Measurements from ENCODE around the gene TERT. TPM values are rescaled to one million over a fixed set of nuclear protein-coding genes. Genes with fewer than 3 reads are reported as not detected.

TERT gene
- total RNA-seq, 5 donors from 2014 or later (not counting 1 experiment from before 2014, with no cell fraction given) = 0.09 to 0.70 (median 0.28) TPM

DNA sequence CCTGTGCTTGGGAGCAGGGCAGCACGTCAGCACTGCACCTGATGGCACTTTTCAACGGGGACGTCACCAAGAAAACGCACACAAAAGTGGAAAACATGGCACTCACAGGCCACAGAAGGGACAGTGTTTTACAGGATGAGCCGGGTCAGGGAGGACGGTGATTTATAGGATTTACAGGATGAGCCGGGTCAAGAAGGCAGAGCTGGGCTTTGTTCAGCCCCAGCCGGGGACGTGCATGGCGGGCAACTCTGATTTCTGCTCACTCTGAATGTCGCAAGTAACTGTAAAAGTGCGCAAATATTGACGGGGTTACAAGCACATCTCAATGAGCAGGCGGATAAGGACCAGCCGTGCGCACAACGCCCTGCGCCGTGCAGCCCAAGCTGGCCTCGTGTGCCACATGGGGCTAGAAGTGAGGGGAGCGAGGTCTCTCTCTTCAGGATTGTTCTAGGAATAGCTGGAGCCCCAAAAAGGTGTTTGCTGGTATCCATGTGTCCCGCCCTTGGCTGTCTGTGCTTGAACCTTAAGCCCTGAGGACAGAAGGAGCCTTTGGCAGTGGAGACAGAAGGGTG, 53.3 kb downstream of the TERT start:
- Mint-ChIP-seq H3K4me3 (no peak overlapping the region), H3K36me3 (no peaks in the 10 kb centered on the region), H3K4me1 (no peaks in the 10 kb centered on the region), H3K27me3 (peaks cover 0 to 5% of the 10 kb centered on the region in 2 donors), H3K9me3 (peaks cover 0 to under 1% (median 0%) of the 10 kb centered on the region in 3 donors), H3K27ac (no peak overlapping the region)
- Histone ChIP-seq H3K36me3 (ENCODE audit: control insufficient read depth in 2 of 2, extremely low read depth in 1 of 2, insufficient read depth in 1 of 2, low read length in 1 of 2) (no peaks in the 10 kb centered on the region), H3K4me3 (ENCODE audit: control insufficient read depth in 1 of 2, extremely low read depth in 1 of 2, low read length in 1 of 2) (no peak overlapping the region), H3K27me3 (replicated peaks in 1 of 2; ENCODE audit: control insufficient read depth in 2 of 2, extremely low read depth in 1 of 2, insufficient read depth in 2 of 2, low read length in 1 of 2) (peaks cover 0 to 35% of the 10 kb centered on the region in 2 experiments), H3K9me3 (no peaks in the 10 kb centered on the region), H3K4me1 (ENCODE audit: control insufficient read depth in 1 of 2, extremely low read depth in 1 of 2, insufficient read depth in 2 of 2, low read length in 2 of 2) (peaks cover 0 to under 1% of the 10 kb centered on the region in 2 experiments), H3K27ac (ENCODE audit: low read length) (no peak overlapping the region)
- ChIA-PET CTCF (no interaction called here), POLR2A (no interaction called here)
- DNase-seq (no peak), ATAC-seq (replicated peaks in 1 of 4) (no peak)
- WGBS (ENCODE audit: insufficient coverage) = 90% methylated on average over 20 of the region's 22 CpGs

DNA sequence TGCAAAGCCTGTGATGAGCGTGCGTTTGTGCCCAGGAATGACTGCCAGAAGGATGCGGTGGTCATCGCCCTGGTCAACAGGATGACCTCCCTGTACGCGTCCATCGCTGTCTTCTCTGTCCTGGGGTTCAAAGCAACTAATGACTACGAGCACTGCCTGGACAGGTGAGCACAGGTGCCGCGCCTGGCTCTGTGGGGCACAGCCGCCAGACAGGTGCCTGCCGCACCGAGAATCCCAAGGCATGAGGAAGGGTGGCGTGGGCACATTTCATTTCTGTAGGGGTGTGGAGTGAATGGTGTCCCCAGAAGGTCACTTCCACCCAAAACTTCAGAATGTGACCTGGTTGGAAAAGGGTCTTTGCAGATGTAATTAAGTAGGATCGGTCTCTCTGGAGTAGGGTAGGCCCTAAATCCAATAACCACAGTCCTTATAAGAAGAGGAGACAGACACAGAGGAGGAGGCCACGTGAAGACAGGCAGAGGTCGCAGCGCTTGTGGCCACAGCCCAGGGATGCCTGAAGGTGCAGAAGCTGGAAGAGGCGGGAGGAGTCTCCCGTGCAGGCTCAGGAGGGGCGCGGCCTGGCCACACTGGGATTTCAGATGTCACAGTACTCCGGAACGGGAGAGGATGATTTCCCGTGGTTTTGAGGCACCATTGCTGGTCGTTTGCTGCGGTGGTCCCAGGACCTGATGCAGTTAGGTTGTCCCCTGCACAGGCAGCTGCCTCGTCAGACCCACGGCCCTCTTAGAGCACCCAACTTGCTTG, 54.2 kb downstream of the TERT start:
- Mint-ChIP-seq H3K27ac (no peak overlapping the region), H3K36me3 (peaks cover 3% of the 10 kb centered on the region), H3K4me1 (no peaks in the 10 kb centered on the region), H3K9me3 (peaks cover 6 to 10% (median 6%) of the 10 kb centered on the region in 3 donors), H3K4me3 (no peak overlapping the region), H3K27me3 (peaks cover 0 to 5% of the 10 kb centered on the region in 2 donors)
- Histone ChIP-seq H3K9me3 (no peaks in the 10 kb centered on the region), H3K4me3 (ENCODE audit: control insufficient read depth in 1 of 2, extremely low read depth in 1 of 2, low read length in 1 of 2) (no peak overlapping the region), H3K27me3 (replicated peaks in 1 of 2; ENCODE audit: control insufficient read depth in 2 of 2, extremely low read depth in 1 of 2, insufficient read depth in 2 of 2, low read length in 1 of 2) (peaks cover 0 to 28% of the 10 kb centered on the region in 2 experiments), H3K27ac (ENCODE audit: low read length) (no peak overlapping the region), H3K4me1 (ENCODE audit: control insufficient read depth in 1 of 2, extremely low read depth in 1 of 2, insufficient read depth in 2 of 2, low read length in 2 of 2) (no peaks in the 10 kb centered on the region), H3K36me3 (ENCODE audit: control insufficient read depth in 2 of 2, extremely low read depth in 1 of 2, insufficient read depth in 1 of 2, low read length in 1 of 2) (no peaks in the 10 kb centered on the region)
- ChIA-PET POLR2A (no interaction called here), CTCF (no interaction called here)
- ATAC-seq (replicated peaks in 1 of 4) (no peak), DNase-seq (no peak)
- 85% methylated on average over 27 of the region's 29 CpGs for WGBS (ENCODE audit: insufficient coverage)

DNA sequence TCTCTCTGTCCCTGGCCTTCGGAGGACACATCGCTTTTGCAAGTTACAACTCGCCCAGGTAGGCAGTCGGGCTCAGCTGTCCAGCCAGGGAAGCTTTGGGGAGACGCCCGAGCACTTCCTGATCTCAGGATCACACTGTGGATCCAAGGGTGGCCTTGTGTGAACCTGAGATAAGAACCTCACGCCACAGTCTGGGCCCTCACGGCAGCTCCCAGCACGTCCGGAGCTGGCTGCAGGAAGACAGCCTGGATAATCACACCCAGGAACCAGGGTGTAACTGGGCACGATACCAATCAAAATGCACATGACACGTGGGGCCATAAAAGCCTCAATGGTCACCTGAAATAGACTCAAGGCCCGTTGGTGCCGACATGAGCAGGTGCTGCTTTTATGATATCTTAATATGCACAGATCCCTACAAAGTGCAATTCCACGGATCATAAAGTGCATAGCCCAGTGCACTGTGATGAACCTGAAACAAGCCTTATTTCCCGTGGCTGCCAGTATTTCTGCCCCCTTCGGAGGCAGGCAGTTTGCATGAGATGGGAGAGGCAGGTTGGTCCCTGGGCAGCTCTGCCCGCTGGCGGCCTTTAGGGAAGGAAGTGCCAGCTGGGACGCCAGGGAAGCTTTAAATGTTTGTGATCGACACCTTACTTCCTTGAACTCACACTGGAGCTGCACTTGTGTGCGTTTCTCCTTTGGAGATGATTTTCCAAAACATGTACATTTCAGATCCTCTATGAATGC, 55.2 kb downstream of the TERT start:
- Histone ChIP-seq H3K27ac (ENCODE audit: low read length) (no peak overlapping the region), H3K9me3 (no peaks in the 10 kb centered on the region), H3K4me1 (ENCODE audit: control insufficient read depth in 1 of 2, extremely low read depth in 1 of 2, insufficient read depth in 2 of 2, low read length in 2 of 2) (no peaks in the 10 kb centered on the region), H3K27me3 (replicated peaks in 1 of 2; ENCODE audit: control insufficient read depth in 2 of 2, extremely low read depth in 1 of 2, insufficient read depth in 2 of 2, low read length in 1 of 2) (peaks cover 0 to 26% of the 10 kb centered on the region in 2 experiments), H3K36me3 (ENCODE audit: control insufficient read depth in 2 of 2, extremely low read depth in 1 of 2, insufficient read depth in 1 of 2, low read length in 1 of 2) (no peaks in the 10 kb centered on the region), H3K4me3 (ENCODE audit: control insufficient read depth in 1 of 2, extremely low read depth in 1 of 2, low read length in 1 of 2) (no peak overlapping the region)
- ChIA-PET CTCF (no interaction called here), POLR2A (no interaction called here)
- DNase-seq (no peak), ATAC-seq (replicated peaks in 1 of 4) (no peak)
- Mint-ChIP-seq H3K4me3 (no peak overlapping the region), H3K4me1 (no peaks in the 10 kb centered on the region), H3K27ac (no peak overlapping the region), H3K9me3 (peaks cover 8 to 13% (median 8%) of the 10 kb centered on the region in 3 donors), H3K36me3 (peaks cover 3% of the 10 kb centered on the region), H3K27me3 (peaks cover 0 to 3% of the 10 kb centered on the region in 2 donors)
- WGBS (ENCODE audit: insufficient coverage) = 89% methylated on average over 18 of the region's 22 CpGs

DNA sequence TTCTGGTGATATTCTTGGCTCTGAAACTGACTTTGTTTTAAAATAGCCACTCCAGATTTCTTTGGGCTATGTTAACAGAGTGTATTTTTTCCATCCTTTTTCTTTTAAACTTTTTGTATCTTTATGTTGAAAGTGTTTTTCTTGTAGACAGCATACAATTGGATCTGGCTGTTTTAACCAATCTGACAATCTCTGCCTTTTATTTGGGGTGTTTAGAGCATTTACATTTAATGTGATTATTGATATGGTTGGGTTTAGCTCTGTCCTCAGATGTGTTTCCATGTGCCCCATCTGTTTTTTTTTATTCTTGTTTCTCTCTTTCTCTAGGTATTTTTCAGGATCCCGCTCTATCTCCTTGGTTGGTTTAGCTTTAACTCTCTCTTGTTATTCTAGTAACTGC, 59.0 kb downstream of the TERT start:
- ChIA-PET CTCF (no interaction called here), POLR2A (no interaction called here)
- H3K4me1 Mint-ChIP-seq = no peaks in the 10 kb centered on the region
- H3K9me3 Mint-ChIP-seq = peaks cover 8 to 13% (median 8%) of the 10 kb centered on the region in 3 donors
- Histone ChIP-seq H3K4me1 (ENCODE audit: control insufficient read depth in 1 of 2, extremely low read depth in 1 of 2, insufficient read depth in 2 of 2, low read length in 2 of 2) (no peaks in the 10 kb centered on the region), H3K9me3 (no peaks in the 10 kb centered on the region), H3K27ac (ENCODE audit: low read length) (no peak overlapping the region), H3K27me3 (replicated peaks in 1 of 2; ENCODE audit: control insufficient read depth in 2 of 2, extremely low read depth in 1 of 2, insufficient read depth in 2 of 2, low read length in 1 of 2) (peaks cover 0 to 32% of the 10 kb centered on the region in 2 experiments), H3K36me3 (ENCODE audit: control insufficient read depth in 2 of 2, extremely low read depth in 1 of 2, insufficient read depth in 1 of 2, low read length in 1 of 2) (no peaks in the 10 kb centered on the region), H3K4me3 (ENCODE audit: control insufficient read depth in 1 of 2, extremely low read depth in 1 of 2, low read length in 1 of 2) (no peak overlapping the region)
- H3K36me3 Mint-ChIP-seq = peaks cover 3% of the 10 kb centered on the region
- H3K4me3 Mint-ChIP-seq = no peak overlapping the region
- no peak for DNase-seq
- no CpG with 5 or more reads among the region's 1 CpG for WGBS (ENCODE audit: insufficient coverage)
- H3K27me3 Mint-ChIP-seq = peaks cover 0 to 2% of the 10 kb centered on the region in 2 donors
- no peak overlapping the region for H3K27ac Mint-ChIP-seq
- no peak for ATAC-seq (replicated peaks in 1 of 4)

DNA sequence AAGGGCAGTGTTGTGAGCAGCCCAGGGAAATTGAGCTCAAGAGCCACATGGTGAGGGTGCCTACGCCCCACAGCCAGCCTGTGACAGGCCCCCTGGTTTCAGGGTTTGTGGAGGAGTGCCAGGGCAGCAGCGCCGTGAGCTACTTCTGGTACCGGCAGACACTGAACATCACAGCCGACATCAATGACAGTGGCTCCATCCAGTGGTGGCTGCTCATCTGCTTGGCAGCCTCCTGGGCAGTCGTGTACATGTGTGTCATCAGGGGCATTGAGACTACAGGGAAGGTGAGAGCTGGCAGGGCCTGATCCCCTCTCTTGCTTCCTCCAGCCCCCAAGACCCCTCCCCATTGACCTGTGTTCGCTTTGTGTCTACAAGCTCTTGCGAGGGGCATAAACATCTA, 59.5 kb downstream of the TERT start:
- no peaks in the 10 kb centered on the region for H3K9me3 ChIP-seq
- no peak for DNase-seq
- WGBS (ENCODE audit: insufficient coverage) = 87% methylated on average over 7 of the region's 8 CpGs
- Mint-ChIP-seq H3K4me3 (no peak overlapping the region), H3K9me3 (peaks cover 8 to 13% (median 8%) of the 10 kb centered on the region in 3 donors), H3K4me1 (no peaks in the 10 kb centered on the region), H3K27ac (no peak overlapping the region), H3K27me3 (peaks cover 3 to 5% of the 10 kb centered on the region in 2 donors), H3K36me3 (peaks cover 3% of the 10 kb centered on the region)
- peaks cover 0 to 37% of the 10 kb centered on the region in 2 experiments for H3K27me3 ChIP-seq (replicated peaks in 1 of 2; ENCODE audit: control insufficient read depth in 2 of 2, extremely low read depth in 1 of 2, insufficient read depth in 2 of 2, low read length in 1 of 2)
- no peak overlapping the region for H3K4me3 ChIP-seq (ENCODE audit: control insufficient read depth in 1 of 2, extremely low read depth in 1 of 2, low read length in 1 of 2)
- no peak for ATAC-seq (replicated peaks in 1 of 4)
- ChIA-PET CTCF (no interaction called here), POLR2A (no interaction called here)
- H3K36me3 ChIP-seq (ENCODE audit: control insufficient read depth in 2 of 2, extremely low read depth in 1 of 2, insufficient read depth in 1 of 2, low read length in 1 of 2) = no peaks in the 10 kb centered on the region
- no peaks in the 10 kb centered on the region for H3K4me1 ChIP-seq (ENCODE audit: control insufficient read depth in 1 of 2, extremely low read depth in 1 of 2, insufficient read depth in 2 of 2, low read length in 2 of 2)
- H3K27ac ChIP-seq (ENCODE audit: low read length) = no peak overlapping the region

DNA sequence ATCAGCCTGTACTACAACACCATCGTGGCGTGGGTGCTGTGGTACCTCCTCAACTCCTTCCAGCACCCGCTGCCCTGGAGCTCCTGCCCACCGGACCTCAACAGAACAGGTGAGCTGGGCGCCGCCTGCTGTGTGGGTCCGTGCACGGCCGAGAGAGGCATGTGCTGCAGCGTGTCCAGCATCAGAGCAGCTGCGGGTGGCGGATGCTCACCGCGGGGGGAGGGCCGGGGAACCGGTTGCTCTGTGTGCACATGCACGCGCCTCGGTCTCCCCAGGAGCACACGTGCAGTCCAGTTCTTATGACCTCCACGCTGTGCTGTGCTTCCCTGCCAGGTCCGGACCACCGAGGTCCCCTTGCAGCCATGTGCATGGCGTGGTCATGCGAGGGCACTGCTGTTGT, 62.1 kb downstream of the TERT start:
- ATAC-seq (replicated peaks in 1 of 4) = no peak
- Mint-ChIP-seq H3K27ac (no peak overlapping the region), H3K4me3 (no peak overlapping the region), H3K9me3 (peaks cover 8 to 13% (median 8%) of the 10 kb centered on the region in 3 donors), H3K27me3 (peaks cover 9 to 21% of the 10 kb centered on the region in 2 donors), H3K4me1 (peaks cover 0 to 4% (median 4%) of the 10 kb centered on the region in 3 donors), H3K36me3 (peaks cover 3% of the 10 kb centered on the region)
- DNase-seq = no peak
- CTCF ChIA-PET = no interaction called here
- Histone ChIP-seq H3K4me3 (ENCODE audit: control insufficient read depth in 1 of 2, extremely low read depth in 1 of 2, low read length in 1 of 2) (no peak overlapping the region), H3K4me1 (ENCODE audit: control insufficient read depth in 1 of 2, extremely low read depth in 1 of 2, insufficient read depth in 2 of 2, low read length in 2 of 2) (peaks cover 0 to 3% of the 10 kb centered on the region in 2 experiments), H3K9me3 (no peaks in the 10 kb centered on the region), H3K27me3 (replicated peaks in 1 of 2; ENCODE audit: control insufficient read depth in 2 of 2, extremely low read depth in 1 of 2, insufficient read depth in 2 of 2, low read length in 1 of 2) (peaks cover 0 to 56% of the 10 kb centered on the region in 2 experiments), H3K36me3 (ENCODE audit: control insufficient read depth in 2 of 2, extremely low read depth in 1 of 2, insufficient read depth in 1 of 2, low read length in 1 of 2) (no peaks in the 10 kb centered on the region), H3K27ac (ENCODE audit: low read length) (no peak overlapping the region)
- WGBS (ENCODE audit: insufficient coverage) = 95% methylated on average over 25 of the region's 25 CpGs
- POLR2A ChIA-PET = interaction anchor here in 1 of 2 donors (0.7 kb wide), 1 partner anchor 197 kb away, joined by 5 read pairs; no protein-coding TSS in a partner anchor
